Neural progenitor cell (in vitro differentiated cells): ENCODE measurements around the gene TMEM87B. TPM values are rescaled to one million over a fixed set of nuclear protein-coding genes. Genes with fewer than 3 reads are reported as not detected.

ENCODE experiments used
- DNase-seq: peaks from one replicate; pipeline ENCODE4 v3.0.0-alpha.2; 2016; ENCODE audit warnings: low spot score
- H2AFZ ChIP-seq: fragments of 200-600 bp; sonication (generic); replicated peaks from 2 replicates; pipeline ENCODE4 v1.6.1; 2016; ENCODE audit warnings: antibody characterized with exemption
- H3F3A ChIP-seq: fragments of 200-600 bp; sonication (generic); 2 replicates; pipeline ENCODE4 v1.6.1; 2016; ENCODE audit warnings: antibody characterized with exemption, low read depth
- H3K27ac ChIP-seq: fragments of 200-600 bp; sonication (generic); 2 replicates; pipeline ENCODE4 v1.5.1; 2016; ENCODE audit warnings: mild to moderate bottlenecking
- H3K27me3 ChIP-seq: fragments of 200-600 bp; sonication (generic); 2 replicates; pipeline ENCODE4 v1.6.1; 2016; ENCODE audit warnings: mild to moderate bottlenecking, moderate library complexity
- H3K36me3 ChIP-seq: fragments of 200-600 bp; sonication (generic); 2 replicates; pipeline ENCODE4 v1.5.1; 2016
- H3K4me1 ChIP-seq: fragments of 200-600 bp; sonication (generic); 2 replicates; pipeline ENCODE4 v1.6.1; 2016; ENCODE audit warnings: mixed run types
- H3K4me2 ChIP-seq: fragments of 200-600 bp; sonication (generic); 2 replicates; pipeline ENCODE4 v1.6.1; 2016
- H3K4me3 ChIP-seq: fragments of 200-600 bp; sonication (generic); 2 replicates; pipeline ENCODE4 v1.5.1; 2016
- H3K79me2 ChIP-seq: fragments of 200-600 bp; sonication (generic); 2 replicates; pipeline ENCODE4 v1.6.1; 2016; ENCODE audit warnings: low read depth
- H3K9ac ChIP-seq: fragments of 200-600 bp; sonication (generic); 2 replicates; pipeline ENCODE4 v1.6.1; 2016
- H3K9me3 ChIP-seq: fragments of 200-600 bp; sonication (generic); 2 replicates; pipeline ENCODE4 v1.5.1; 2016; ENCODE audit warnings: low read depth
- H4K20me1 ChIP-seq: fragments of 200-600 bp; sonication (generic); 2 replicates; pipeline ENCODE4 v1.6.1; 2016; ENCODE audit warnings: low read depth
- H3K27ac Mint-ChIP-seq: 3 replicates; pipeline ENCODE4 v1.8.0; 2021; ENCODE audit warnings: mixed read lengths
- H3K27me3 Mint-ChIP-seq: 2 replicates; pipeline ENCODE4 v1.8.0; 2022; ENCODE audit warnings: low read depth, mild to moderate bottlenecking, inconsistent platforms, moderate library complexity, mixed read lengths; ENCODE audit not compliant: insufficient read depth
- H3K36me3 Mint-ChIP-seq: 3 replicates; pipeline ENCODE4 v1.8.0; 2021; ENCODE audit warnings: mixed read lengths
- H3K4me1 Mint-ChIP-seq: 3 replicates; pipeline ENCODE4 v1.8.0; 2021; ENCODE audit warnings: mixed read lengths
- H3K4me3 Mint-ChIP-seq: 3 replicates; pipeline ENCODE4 v1.8.0; 2021; ENCODE audit warnings: mild to moderate bottlenecking, moderate library complexity, mixed read lengths
- H3K9me3 Mint-ChIP-seq: 3 replicates; pipeline ENCODE4 v1.8.0; 2020; ENCODE audit warnings: mixed read lengths
- EZH2 ChIP-seq: fragments of 200-600 bp; sonication (generic); IDR thresholded peaks from 2 replicates; pipeline ENCODE4 v1.6.1; 2017; ENCODE audit warnings: antibody characterized with exemption, mild to moderate bottlenecking, moderate library complexity
- EZH2phosphoT487 ChIP-seq: fragments of 200-600 bp; sonication (generic); IDR thresholded peaks from 2 replicates; pipeline ENCODE4 v1.6.1; 2017; ENCODE audit warnings: antibody characterized with exemption
- total RNA-seq: library from RNA; depleted of rRNA; stranded (reverse); fragments of >200 nt; gene quantifications from 2 replicates; pipeline ENCODE4 v1.2.3, GENCODE V29; 2015; ENCODE audit warnings: low replicate concordance
- TF ChIP-seq, protein P1 (sequence below): fragments of 200-600 bp; sonication (generic); IDR thresholded peaks from 2 replicates; pipeline ENCODE4 v1.5.1; 2017; ENCODE audit warnings: antibody characterized with exemption, mild to moderate bottlenecking

TMEM87B gene
- total RNA-seq, 1 donor from 2014 or later, result 34.4 TPM

- no peak overlapping the region for H3K27ac ChIP-seq
- TF ChIP-seq EZH2phosphoT487, result no peak
- Mint-ChIP-seq H3K4me3 (no peak overlapping the region), H3K27ac (no peak overlapping the region), H3K36me3 (peaks cover 11% of the 10 kb centered on the region), H3K27me3 (peaks cover 2% of the 10 kb centered on the region), H3K4me1 (peaks cover 17% of the 10 kb centered on the region), H3K9me3 (peaks cover 2% of the 10 kb centered on the region)
- H3K9ac ChIP-seq, result no peak overlapping the region
- no peak overlapping the region for H3K4me3 ChIP-seq
- H3K79me2 ChIP-seq, result no peaks in the 10 kb centered on the region
- H4K20me1 ChIP-seq, result no peaks in the 10 kb centered on the region
- peaks cover 8% of the 10 kb centered on the region for H3K4me1 ChIP-seq
- no peak for DNase-seq
- H3K4me2 ChIP-seq, result no peak overlapping the region
- H3K27me3 ChIP-seq, result no peaks in the 10 kb centered on the region
- no peaks in the 10 kb centered on the region for H3F3A ChIP-seq
- no peaks in the 10 kb centered on the region for H3K36me3 ChIP-seq
- no peak overlapping the region for H2AFZ ChIP-seq
- H3K9me3 ChIP-seq, result no peaks in the 10 kb centered on the region
Observed at GRCh38 chr2:112160283-112161250, 105.5 kb downstream of the TMEM87B start.

GRCh38 chr2:112161431-112162145 lies 106.5 kb downstream of the TMEM87B start:
- TF ChIP-seq EZH2phosphoT487, result no peak
- TF ChIP-seq EZH2, result no peak
- TF ChIP-seq, protein P1, sequence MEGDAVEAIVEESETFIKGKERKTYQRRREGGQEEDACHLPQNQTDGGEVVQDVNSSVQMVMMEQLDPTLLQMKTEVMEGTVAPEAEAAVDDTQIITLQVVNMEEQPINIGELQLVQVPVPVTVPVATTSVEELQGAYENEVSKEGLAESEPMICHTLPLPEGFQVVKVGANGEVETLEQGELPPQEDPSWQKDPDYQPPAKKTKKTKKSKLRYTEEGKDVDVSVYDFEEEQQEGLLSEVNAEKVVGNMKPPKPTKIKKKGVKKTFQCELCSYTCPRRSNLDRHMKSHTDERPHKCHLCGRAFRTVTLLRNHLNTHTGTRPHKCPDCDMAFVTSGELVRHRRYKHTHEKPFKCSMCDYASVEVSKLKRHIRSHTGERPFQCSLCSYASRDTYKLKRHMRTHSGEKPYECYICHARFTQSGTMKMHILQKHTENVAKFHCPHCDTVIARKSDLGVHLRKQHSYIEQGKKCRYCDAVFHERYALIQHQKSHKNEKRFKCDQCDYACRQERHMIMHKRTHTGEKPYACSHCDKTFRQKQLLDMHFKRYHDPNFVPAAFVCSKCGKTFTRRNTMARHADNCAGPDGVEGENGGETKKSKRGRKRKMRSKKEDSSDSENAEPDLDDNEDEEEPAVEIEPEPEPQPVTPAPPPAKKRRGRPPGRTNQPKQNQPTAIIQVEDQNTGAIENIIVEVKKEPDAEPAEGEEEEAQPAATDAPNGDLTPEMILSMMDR, result no peak
- H3K27ac Mint-ChIP-seq, result no peak overlapping the region

DNA sequence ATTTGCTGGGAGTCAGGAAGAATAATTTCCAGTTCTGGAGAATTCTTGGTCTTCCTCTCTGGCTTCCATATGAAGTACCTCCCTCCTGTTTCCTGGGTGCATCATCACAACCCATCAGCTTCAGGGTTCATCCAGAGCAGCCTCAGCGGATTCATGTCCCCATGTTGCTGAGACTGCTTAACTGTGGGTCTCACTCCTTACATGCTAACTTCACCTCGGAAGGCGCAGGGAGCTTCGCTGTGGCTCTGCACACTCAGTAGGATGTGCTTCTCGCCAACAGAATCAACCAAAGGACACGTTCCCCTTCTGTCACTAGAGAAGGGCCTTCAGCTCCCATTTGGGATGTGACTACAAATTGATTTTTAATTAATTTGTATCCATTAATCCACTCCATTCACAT lies 107.3 kb downstream of the TMEM87B start:
- no peak overlapping the region for H3K9ac ChIP-seq
- TF ChIP-seq EZH2, result no peak
- no peak for TF ChIP-seq EZH2phosphoT487
- TF ChIP-seq, protein P1, result no peak
- H3K27ac Mint-ChIP-seq, result no peak overlapping the region
- H2AFZ ChIP-seq, result no peak overlapping the region
- DNase-seq, result no peak
- no peaks in the 10 kb centered on the region for H4K20me1 ChIP-seq
- peaks cover 2% of the 10 kb centered on the region for H3K27me3 Mint-ChIP-seq
- peaks cover 2% of the 10 kb centered on the region for H3K9me3 Mint-ChIP-seq
- H3K79me2 ChIP-seq, result no peaks in the 10 kb centered on the region
- peaks cover 16% of the 10 kb centered on the region for H3K36me3 Mint-ChIP-seq
- no peak overlapping the region for H3K27ac ChIP-seq
- peaks cover 7% of the 10 kb centered on the region for H3K4me1 Mint-ChIP-seq
- H3F3A ChIP-seq, result no peaks in the 10 kb centered on the region
- H3K9me3 ChIP-seq, result no peaks in the 10 kb centered on the region
- H3K4me1 ChIP-seq, result no peaks in the 10 kb centered on the region
- no peak overlapping the region for H3K4me3 Mint-ChIP-seq
- no peaks in the 10 kb centered on the region for H3K27me3 ChIP-seq
- no peak overlapping the region for H3K4me2 ChIP-seq
- no peak overlapping the region for H3K4me3 ChIP-seq
- no peaks in the 10 kb centered on the region for H3K36me3 ChIP-seq

More at GRCh38 chr2:112161431-112162145, 106.5 kb downstream of the TMEM87B start:
- no peak overlapping the region for H3K4me3 Mint-ChIP-seq
- Histone ChIP-seq H3K4me2 (no peak overlapping the region), H3K9me3 (no peaks in the 10 kb centered on the region), H3K27me3 (no peaks in the 10 kb centered on the region), H3K36me3 (no peaks in the 10 kb centered on the region), H2AFZ (no peak overlapping the region), H4K20me1 (no peaks in the 10 kb centered on the region), H3K79me2 (no peaks in the 10 kb centered on the region), H3K4me1 (no peaks in the 10 kb centered on the region), H3F3A (no peaks in the 10 kb centered on the region), H3K9ac (no peak overlapping the region), H3K4me3 (no peak overlapping the region), H3K27ac (no peak overlapping the region)
- peaks cover 9% of the 10 kb centered on the region for H3K4me1 Mint-ChIP-seq
- peaks cover 2% of the 10 kb centered on the region for H3K27me3 Mint-ChIP-seq
- peaks cover 2% of the 10 kb centered on the region for H3K9me3 Mint-ChIP-seq
- DNase-seq, result no peak
- peaks cover 11% of the 10 kb centered on the region for H3K36me3 Mint-ChIP-seq
